COLO668 (cell line): ENCODE data around the gene OXSM.

ENCODE experiments used
- DNase-seq: peaks from one replicate; lab custom pipeline; 2025; ENCODE audit not compliant: unreplicated experiment; lab: John Stamatoyannopoulos, UW

The OXSM gene

DNA sequence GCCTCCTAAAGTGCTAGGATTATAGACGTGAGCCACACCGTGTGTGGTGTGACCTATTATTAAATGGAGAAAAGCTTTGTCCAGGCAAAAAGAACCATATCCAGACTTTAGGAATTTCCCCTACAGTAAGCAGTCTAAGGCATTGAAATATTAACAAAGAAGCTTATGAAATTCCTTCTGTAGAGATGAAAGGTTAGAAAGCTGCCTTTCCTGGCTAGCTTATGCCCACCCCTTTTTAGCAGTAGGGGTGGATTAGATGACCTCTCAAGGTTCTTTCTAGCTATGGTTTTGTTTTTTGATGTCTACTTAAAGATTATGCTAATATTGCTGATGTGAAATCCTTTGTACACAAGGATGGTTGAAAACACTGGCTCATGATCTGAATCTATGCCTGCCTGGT, 13.9 kb downstream of the OXSM start:
- DNase-seq = no peak

DNA sequence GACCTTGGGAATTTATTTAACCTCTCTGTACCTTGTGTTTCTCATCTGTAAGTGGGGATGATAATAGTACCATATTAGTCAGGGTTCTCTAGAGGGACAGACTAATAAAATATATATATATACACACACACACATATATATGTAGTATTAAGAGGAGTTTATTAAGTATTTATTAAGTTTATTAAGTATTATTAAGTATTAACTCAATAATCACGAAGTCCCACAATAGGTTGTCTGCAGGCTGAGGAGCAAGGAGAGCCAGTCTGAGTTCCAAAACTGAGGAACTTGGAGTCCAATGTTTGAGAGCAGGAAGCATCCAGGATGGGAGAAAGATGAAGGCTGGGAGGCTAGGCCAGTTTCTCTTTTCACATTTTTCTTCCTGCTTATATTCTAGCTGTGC, 14.8 kb downstream of the OXSM start:
- no peak for DNase-seq

DNA sequence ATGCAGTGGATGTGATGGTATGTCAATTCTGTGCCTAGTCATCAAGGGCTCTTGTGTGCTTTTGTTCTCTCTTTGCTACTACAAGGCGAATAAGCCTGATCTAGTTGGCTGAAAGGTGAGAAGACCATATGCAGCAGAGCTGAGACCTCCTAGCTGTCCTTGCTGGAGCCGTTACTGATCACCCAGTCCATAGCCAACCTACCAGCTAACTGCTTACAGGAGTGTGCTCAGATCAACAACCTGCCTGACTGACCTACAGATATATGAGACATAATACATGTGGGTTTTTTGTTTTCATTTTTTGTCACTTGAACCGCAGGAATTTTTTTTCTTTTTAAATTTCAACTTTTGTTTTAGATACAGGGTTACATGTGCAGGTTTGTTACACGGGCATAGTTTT, 22.8 kb downstream of the OXSM start:
- DNase-seq = no peak

DNA sequence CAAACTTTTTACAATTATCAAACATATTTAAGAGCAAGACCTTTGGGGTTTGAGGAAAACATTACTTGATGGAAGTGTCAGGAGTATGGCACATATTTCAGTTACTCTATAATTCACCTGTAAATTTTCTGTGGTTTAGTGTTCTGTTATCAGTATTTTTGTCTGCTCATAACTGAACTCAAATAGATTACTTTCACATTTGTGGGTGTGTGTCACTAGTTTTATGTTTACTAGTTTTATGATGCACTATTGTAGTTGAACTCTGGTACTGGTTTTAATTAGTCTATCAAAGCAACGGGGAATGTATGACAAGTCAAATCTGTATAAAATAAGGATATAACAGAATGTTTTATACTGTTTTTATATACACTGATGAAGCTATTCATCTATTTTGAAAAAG, 27.2 kb downstream of the OXSM start:
- DNase-seq = no peak

DNA sequence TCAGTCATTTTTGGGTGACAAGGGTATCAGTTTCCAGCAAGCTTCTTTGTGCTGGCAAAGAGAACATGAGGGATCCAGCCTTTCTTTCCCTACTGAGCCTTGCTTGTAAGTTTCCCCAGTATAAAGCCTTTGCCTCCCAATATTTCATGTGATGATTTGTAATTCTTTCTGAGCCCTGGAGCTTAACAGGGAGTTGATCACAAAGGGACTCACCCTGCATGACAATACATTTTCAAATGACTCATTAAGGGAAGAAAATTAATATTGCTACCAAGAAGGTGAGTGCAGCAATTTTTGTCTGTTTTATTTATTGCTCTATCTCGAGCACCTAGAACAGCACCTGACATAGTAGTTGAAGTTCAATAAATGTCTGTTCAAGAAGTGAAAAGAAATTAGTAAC, 27.7 kb downstream of the OXSM start:
- DNase-seq = no peak

DNA sequence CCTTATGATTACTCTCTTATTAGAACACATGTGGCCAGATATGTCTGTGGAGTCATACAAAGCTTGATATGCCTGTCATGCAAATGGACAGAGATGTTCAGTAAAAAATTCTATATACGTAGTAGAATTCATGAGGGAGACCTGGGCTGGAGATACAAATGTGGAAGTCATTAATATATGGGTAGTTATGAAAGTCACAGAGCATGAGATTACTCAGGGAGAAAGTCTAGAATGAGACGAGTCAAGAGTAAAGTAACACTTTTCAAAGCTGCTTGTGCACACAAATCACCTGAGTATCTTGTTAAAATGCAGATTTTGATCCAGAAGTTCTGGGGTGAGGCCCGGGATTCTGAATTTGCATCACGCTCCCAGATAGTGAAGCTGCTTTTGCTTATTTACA, 28.4 kb downstream of the OXSM start:
- no peak for DNase-seq

DNA sequence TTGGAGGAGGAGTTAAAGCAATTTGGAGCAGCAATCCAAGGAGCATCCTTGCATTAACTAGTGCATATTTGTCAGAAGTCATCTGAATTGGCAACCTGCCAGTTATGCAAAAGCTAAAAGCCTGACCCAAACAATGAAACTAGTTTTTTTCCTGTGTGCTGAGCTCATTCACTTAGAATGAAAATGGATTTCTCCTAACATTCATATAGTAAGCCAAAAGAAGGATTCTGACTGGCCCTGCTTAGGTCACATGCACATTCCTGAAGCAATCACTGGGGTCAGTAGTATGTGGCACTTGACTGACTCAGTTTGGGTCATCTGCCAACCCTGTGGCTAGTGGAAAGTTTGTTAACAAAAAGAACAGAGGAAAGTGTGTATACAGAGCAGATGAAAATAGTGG, 30.5 kb downstream of the OXSM start:
- no peak for DNase-seq

DNA sequence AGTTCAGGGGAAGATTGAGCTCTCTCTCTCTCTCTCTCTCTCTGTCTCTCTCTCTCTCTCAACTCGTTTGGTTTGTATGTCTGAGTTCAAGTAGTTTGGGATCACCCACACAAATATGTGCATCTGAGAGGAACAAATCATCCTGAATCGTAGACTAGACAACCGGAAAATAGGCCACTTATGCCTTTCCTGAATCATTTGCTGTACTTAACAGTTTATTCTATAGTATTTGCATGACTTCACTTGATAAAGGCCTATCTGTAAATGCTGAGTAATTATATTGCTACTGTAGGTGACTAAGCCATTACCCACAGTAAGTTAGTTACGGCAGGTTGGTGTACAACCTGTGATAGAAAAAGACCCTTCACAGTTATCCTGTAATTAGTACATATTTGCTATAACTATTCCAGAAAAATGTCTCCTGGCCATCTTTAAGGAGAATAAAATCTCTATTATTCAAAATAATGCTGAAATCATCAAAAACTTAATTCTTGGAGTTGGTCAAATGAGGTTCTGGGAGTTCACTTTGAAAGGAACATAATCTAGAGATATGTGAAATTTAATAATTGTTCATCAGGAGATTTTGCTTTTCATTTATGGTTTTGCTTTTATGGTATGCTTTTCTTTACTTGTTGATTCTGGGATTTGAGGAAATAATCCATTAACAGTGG, 31.1 kb downstream of the OXSM start:
- no peak for DNase-seq

DNA sequence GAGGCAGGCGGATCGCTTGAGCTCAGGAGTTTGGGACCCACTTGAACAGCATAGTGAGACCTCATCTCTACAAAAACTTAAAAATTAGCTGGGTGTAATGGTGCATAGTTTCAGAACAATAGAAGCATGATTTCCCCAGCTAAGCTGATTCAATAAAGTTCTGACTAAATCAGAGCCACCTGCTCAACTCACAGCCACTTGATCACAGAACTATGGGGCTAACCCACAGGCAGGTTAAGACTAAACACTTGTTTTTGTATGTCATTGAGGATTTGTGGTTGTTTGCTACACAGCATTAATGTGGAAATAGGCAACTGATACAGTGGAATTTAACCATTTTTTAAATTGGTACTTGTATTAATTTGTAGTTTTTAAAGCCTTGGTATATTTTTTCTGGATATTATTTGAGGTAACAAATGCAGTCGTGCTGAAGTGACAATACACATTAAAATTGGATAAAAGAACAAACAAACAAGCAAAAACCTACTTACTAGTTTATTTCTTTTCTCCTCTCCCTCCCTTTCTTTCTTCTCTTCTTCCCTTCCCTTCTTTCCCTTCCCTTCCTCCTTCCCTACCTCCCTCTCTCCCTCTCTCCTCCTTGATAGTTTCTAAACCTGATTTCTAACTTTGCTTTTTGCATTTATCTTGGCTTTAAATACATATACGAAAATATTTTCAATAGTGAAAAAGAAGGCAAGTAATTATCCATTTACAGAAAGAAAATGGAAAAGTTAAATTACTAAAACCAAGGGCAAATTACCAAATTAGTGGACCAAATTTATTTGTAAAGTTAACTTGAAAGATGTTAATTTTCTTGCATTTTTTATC, 32.1 kb downstream of the OXSM start:
- no peak for DNase-seq

DNA sequence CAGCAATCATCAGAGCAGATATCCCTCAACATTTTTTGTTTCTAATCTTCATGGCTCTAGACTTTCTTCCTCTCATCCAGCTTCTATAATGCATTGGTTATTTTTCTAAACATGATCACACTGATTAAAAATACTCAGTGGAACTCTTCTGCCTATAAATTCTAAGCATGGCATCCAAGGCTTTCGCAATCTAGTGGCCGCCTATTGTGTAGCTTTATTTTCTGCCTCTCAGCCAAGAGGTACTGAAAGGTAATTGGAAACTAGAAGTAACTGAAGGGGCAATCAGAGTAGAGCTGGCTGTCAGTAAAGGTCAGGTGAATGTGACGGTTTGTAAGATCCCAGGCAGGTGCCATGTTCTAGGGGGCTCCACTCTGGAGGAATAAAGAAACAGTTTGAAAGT, 33.4 kb downstream of the OXSM start:
- no peak for DNase-seq

DNA sequence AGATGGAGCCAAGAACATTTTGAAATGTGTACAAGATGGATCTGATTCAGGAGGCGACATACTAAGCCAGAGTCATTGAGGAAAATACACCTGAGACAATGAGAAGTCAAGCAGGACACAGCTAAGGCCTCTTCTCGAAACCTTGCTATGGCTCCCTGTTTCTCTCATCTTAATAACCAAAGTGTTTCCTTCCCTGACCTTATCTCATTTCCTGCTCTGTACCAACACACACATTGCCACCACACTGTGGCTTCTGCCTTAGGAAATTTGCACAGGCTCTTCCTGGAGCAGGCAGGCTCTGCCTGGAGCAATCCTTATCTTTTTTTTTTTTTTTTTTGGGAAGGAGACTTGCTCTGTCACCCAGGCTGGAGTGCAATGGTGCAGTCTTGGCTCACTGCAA, 36.6 kb downstream of the OXSM start:
- no peak for DNase-seq

DNA sequence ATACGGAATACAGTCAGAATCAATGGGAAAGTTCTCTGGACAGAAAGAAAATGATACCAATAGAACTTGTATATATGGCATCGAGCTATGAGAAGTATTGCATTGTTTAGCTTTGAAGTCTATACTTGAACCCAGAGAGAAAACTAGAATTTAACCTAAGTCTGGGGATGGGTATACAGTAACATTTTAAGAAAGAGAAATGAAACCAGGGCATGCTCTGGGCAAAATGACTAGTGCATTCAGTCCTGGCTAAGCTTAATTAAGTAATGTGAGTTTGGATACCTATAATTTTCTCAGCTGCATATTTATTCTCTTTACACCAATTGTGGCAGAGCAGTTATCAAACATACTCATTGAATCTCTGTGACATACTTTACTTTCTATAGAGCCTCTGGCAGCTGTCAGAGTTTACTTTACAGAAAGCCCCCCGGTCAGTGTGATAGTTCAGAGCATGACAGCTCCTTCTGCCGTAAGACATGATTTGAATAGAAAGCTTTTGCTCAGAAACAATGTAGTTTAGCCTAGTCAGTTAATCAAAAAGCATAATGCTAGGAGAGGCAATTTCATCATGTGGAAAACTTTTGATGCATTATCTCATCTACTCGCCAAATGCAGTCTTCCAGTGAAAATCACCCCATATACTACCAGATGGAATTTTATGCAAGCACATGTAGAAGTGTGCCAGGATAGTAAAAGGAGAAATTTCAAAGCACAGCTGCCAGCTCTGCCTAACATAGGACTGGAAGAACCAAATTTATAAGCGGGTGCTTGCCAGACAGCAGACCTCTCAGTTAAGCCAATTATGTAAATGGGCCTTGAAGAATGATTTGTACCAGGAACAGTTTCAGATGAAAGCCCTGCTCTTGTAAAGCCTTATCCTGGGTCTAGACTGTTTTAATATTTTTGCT, 40.7 kb downstream of the OXSM start:
- no peak for DNase-seq

DNA sequence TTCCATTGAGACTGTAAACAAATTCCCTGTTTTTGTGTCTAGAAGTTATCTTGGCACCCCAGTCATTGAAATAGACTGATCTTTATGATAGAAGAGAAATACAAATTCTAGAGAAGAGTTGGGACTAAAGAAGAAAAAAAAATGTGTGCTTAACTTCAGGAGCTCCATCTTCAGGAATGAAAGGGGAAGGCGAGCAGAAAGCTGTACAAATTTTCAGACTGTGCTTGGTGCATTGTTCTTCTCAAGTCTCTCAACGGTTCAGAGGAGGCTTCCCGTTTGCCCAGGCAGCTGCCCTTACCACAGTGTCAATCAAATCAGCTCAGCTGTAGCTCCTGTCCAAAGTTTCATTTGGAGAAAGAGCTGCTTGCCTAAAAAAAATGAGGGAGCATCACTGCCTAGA, 41.7 kb downstream of the OXSM start:
- DNase-seq = no peak

DNA sequence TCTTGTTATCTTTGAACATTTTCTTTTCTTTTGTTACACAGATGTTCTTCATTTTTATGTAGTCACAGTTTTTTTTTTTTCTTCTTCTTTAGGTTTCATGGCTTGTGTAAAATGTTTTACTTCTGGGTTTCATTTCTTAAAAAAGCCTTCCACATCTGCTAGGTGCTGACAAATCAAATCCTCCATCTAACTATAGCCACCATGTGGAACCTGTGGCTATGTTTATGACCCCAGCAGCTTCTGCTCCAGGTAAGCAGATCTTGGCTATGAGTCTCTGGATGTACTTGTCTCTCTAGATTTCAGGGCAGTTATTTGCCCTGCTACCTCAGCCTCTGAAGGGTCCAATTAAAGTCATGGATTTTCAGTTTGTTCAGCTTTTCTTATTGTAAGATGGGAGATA, 44.5 kb downstream of the OXSM start:
- no peak for DNase-seq

DNA sequence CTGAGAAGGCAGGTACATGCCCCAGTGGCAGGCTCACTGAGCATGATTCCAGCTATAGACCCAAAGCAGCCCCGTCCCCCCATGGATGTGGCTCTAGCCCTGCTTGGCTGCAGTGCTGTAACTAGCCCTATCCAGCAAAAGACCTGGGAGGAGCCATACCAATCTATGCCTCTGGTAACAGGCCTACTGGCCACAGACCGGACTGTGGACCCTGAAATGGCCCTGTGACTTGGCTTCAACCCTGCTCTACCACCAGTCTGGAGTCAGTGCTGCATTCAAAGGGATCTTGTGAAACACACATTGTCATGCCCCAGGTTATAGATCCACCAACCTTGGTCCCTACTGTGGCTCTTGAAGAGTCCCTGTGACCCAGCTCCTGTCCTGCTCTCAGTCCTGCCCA, 46.7 kb downstream of the OXSM start:
- DNase-seq = no peak

DNA sequence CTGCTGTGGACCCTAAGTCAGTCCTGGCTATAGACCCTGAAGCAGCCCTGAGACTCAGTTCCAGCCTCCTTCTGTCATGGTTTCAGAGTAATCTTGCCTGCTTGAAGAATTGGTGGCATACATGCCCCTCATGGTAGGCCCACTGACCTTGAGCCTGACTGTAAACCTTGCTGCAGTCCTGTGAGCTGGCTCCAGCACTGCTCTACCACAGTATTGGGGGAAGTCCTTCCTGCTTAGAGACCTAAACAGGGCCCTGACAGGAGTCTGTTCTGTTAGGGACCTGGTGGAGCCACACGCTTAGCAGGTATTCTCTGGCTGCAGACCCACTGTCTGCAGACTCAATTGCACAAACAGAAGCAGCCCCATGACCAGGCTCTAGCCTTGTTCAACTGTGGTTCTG, 47.1 kb downstream of the OXSM start:
- DNase-seq = no peak

DNA sequence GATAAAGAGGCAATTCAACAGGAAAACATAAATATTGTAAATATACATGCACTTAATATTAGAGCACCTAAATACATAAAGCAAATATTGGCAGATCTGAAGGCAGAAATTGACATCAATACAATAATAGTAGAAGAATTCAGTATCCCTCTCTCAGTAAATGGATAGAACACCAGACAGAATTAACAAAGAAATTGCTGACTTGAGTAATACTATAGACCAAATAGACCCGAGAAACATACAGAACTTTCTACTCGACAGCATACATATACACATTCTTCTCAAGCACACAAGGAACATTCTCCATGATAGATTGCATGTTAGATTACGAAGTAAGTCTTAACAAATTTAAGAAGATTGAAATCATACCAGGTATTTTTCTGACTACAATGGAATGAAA, 50.2 kb downstream of the OXSM start:
- no peak for DNase-seq

DNA sequence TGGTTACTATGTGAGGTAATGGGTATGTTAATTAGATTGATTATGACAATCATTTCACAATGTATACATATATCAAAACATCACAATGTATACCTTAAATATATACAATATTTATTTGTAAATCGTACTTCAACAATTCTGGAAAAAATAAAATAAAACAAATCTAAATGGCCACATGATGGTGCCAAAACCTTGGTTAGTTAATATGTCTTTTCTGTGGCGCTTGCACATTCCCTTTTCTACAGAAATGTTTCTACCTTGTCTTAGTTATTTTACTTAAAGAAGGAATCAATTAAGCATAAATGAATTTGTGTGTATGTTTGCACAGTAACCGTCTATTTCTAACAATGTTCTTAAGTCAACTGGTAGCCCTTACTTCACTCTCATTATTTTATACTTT, 53.4 kb downstream of the OXSM start:
- no peak for DNase-seq
